Ishikawa (cell line): ENCODE results near the gene FADS1.

Experiments
- CREB1 ChIP-seq: IDR thresholded peaks from 2 replicates; pipeline ENCODE4 v1.6.1; 2012; ENCODE audit warnings: low read depth
- EGR1 ChIP-seq: IDR thresholded peaks from 2 replicates; pipeline ENCODE4 v1.6.1; 2012
- EP300 ChIP-seq: IDR thresholded peaks from 2 replicates; pipeline ENCODE4 v1.6.1; 2012; ENCODE audit warnings: borderline replicate concordance
- NFIC ChIP-seq: IDR thresholded peaks from 2 replicates; pipeline ENCODE4 v1.6.1; 2012
- RAD21 ChIP-seq: IDR thresholded peaks from 2 replicates; pipeline ENCODE4 v1.6.1; 2012; ENCODE audit warnings: low read depth
- REST ChIP-seq: IDR thresholded peaks from 2 replicates; pipeline ENCODE4 v1.6.1; 2012; ENCODE audit warnings: low read depth, mild to moderate bottlenecking
- TAF1 ChIP-seq: IDR thresholded peaks from 2 replicates; pipeline ENCODE4 v1.6.1; 2012; ENCODE audit warnings: low read depth, mild to moderate bottlenecking
- TCF12 ChIP-seq: IDR thresholded peaks from 2 replicates; pipeline ENCODE4 v1.6.1; 2012; ENCODE audit warnings: low read depth
- YY1 ChIP-seq: IDR thresholded peaks from 2 replicates; pipeline ENCODE4 v1.6.1; 2012; ENCODE audit warnings: low read depth
- ZBTB7A ChIP-seq: IDR thresholded peaks from 2 replicates; pipeline ENCODE4 v1.6.1; 2012; ENCODE audit warnings: low read depth

- TF ChIP-seq TCF12: no peak
- no peak for TF ChIP-seq RAD21
- TF ChIP-seq YY1: no peak
- no peak for TF ChIP-seq ZBTB7A
- no peak for TF ChIP-seq REST
- TF ChIP-seq EP300: no peak
- no peak for TF ChIP-seq NFIC
- TF ChIP-seq TAF1: no peak
- no peak for TF ChIP-seq CREB1
- TF ChIP-seq EGR1: no peak
Measured at GRCh38 chr11:61847914-61848581, 31.2 kb upstream of the FADS1 start.
